ENCODE measurements around the gene RAB40B. TPM values are rescaled to one million over a fixed set of nuclear protein-coding genes. Genes with fewer than 3 reads are reported as not detected.

RAB40B gene
- total and polyA plus RNA-seq, 5 experiments from 2014 or later, result 1.4 to 6.1 (median 2.7) TPM

- peak overlapping the region in 1 of 10 donors; percentile 30 for H3K4me3 Mint-ChIP-seq
- H3K27ac Mint-ChIP-seq, result no peak overlapping the region
- peaks cover 5 to 15% (median 9%) of the 10 kb centered on the region in 4 donors for H3K4me1 Mint-ChIP-seq
- ATAC-seq, result no peak
- H3K36me3 Mint-ChIP-seq, result peaks cover 6 to 8% (median 6%) of the 10 kb centered on the region in 3 donors
- H3K27me3 Mint-ChIP-seq, result peaks cover 0 to 10% (median 0%) of the 10 kb centered on the region in 5 donors
- no peak for DNase-seq
- H3K9me3 Mint-ChIP-seq, result peaks cover 0 to 19% (median 5%) of the 10 kb centered on the region in 9 donors
- POLR2A ChIA-PET, result interaction anchor here (0.7 kb wide), 1 partner anchor 237 kb away, joined by 3 read pairs; no protein-coding TSS in a partner anchor
These were observed 3.9 kb downstream of the RAB40B start for GRCh38 chr17:82694647-82695046.

- Mint-ChIP-seq H3K4me3 (no peak overlapping the region), H3K4me1 (peaks cover 2 to 9% (median 6%) of the 10 kb centered on the region in 4 donors), H3K27ac (no peak overlapping the region), H3K27me3 (peaks cover 0 to 10% (median 0%) of the 10 kb centered on the region in 5 donors), H3K36me3 (peaks cover 6 to 8% (median 6%) of the 10 kb centered on the region in 3 donors), H3K9me3 (peaks cover 0 to 19% (median 5%) of the 10 kb centered on the region in 9 donors)
- no peak for ATAC-seq
- POLR2A ChIA-PET, result no interaction called here
- DNase-seq, result no peak
These were observed 5.2 kb downstream of the RAB40B start for GRCh38 chr17:82693168-82693867.

- H3K27ac Mint-ChIP-seq, result no peak overlapping the region
- H3K4me1 Mint-ChIP-seq, result peaks cover 2 to 7% (median 5%) of the 10 kb centered on the region in 4 donors
- peaks cover 6 to 8% (median 6%) of the 10 kb centered on the region in 3 donors for H3K36me3 Mint-ChIP-seq
- DNase-seq (no peak), ATAC-seq (no peak)
- H3K4me3 Mint-ChIP-seq, result no peak overlapping the region
- H3K9me3 Mint-ChIP-seq, result peaks cover 0 to 19% (median 5%) of the 10 kb centered on the region in 9 donors
- POLR2A ChIA-PET, result no interaction called here
- peaks cover 0 to 9% (median 0%) of the 10 kb centered on the region in 5 donors for H3K27me3 Mint-ChIP-seq
These were observed 6.2 kb downstream of the RAB40B start for GRCh38 chr17:82692268-82692667.

- Mint-ChIP-seq H3K36me3 (peaks cover 6 to 8% (median 6%) of the 10 kb centered on the region in 3 donors), H3K4me3 (no peak overlapping the region), H3K27ac (no peak overlapping the region), H3K9me3 (peaks cover 0 to 19% (median 5%) of the 10 kb centered on the region in 9 donors), H3K4me1 (peaks cover 0 to 3% (median 1%) of the 10 kb centered on the region in 4 donors), H3K27me3 (peaks cover 0 to 5% (median 0%) of the 10 kb centered on the region in 5 donors)
- POLR2A ChIA-PET, result no interaction called here
- DNase-seq (no peak), ATAC-seq (no peak)
These were observed 6.8 kb downstream of the RAB40B start for GRCh38 chr17:82691714-82692113.

GRCh38 chr17:82690786-82691489, 7.6 kb downstream of the RAB40B start:
- DNase-seq, result no peak
- no peak for ATAC-seq
- Mint-ChIP-seq H3K27me3 (no peaks in the 10 kb centered on the region), H3K27ac (peak overlapping the region in 1 of 10 donors; percentile 1), H3K36me3 (peaks cover 6 to 8% (median 6%) of the 10 kb centered on the region in 3 donors), H3K9me3 (peaks cover 0 to 17% (median 5%) of the 10 kb centered on the region in 9 donors), H3K4me1 (peaks cover 0 to 2% (median 0%) of the 10 kb centered on the region in 4 donors), H3K4me3 (no peak overlapping the region)
- POLR2A ChIA-PET, result no interaction called here

- Mint-ChIP-seq H3K4me3 (no peak overlapping the region), H3K27ac (no peak overlapping the region)
- POLR2A ChIA-PET, result no interaction called here
These were observed 9.4 kb downstream of the RAB40B start for GRCh38 chr17:82689077-82689476.

GRCh38 chr17:82687871-82688270, 10.6 kb downstream of the RAB40B start:
- Mint-ChIP-seq H3K27me3 (no peaks in the 10 kb centered on the region), H3K27ac (no peak overlapping the region), H3K4me1 (peaks cover 0 to 2% (median 0%) of the 10 kb centered on the region in 4 donors), H3K9me3 (no peaks in the 10 kb centered on the region), H3K4me3 (no peak overlapping the region), H3K36me3 (peaks cover 0 to 7% (median 0%) of the 10 kb centered on the region in 3 donors)
- no peak for ATAC-seq
- DNase-seq, result no peak
- POLR2A ChIA-PET, result no interaction called here

More at GRCh38 chr17:82689077-82689476, 9.4 kb downstream of the RAB40B start:
- Mint-ChIP-seq H3K4me1 (peaks cover 0 to 2% (median 0%) of the 10 kb centered on the region in 4 donors), H3K27me3 (no peaks in the 10 kb centered on the region), H3K9me3 (peaks cover 0 to 5% (median 0%) of the 10 kb centered on the region in 9 donors), H3K36me3 (peaks cover 0 to 5% (median 0%) of the 10 kb centered on the region in 3 donors)
- no peak for ATAC-seq
- no peak for DNase-seq

- H3K4me3 Mint-ChIP-seq, result no peak overlapping the region
- DNase-seq (no peak), ATAC-seq (no peak)
- H3K27me3 Mint-ChIP-seq, result no peaks in the 10 kb centered on the region
- peaks cover 0 to 4% (median 0%) of the 10 kb centered on the region in 9 donors for H3K9me3 Mint-ChIP-seq
- POLR2A ChIA-PET, result no interaction called here
- H3K4me1 Mint-ChIP-seq, result peaks cover 0 to 2% (median 0%) of the 10 kb centered on the region in 4 donors
- H3K27ac Mint-ChIP-seq, result no peak overlapping the region
- H3K36me3 Mint-ChIP-seq, result peaks cover 0 to 7% (median 0%) of the 10 kb centered on the region in 3 donors
These were observed 11.1 kb downstream of the RAB40B start for GRCh38 chr17:82687375-82687861.

- DNase-seq, result no peak
- POLR2A ChIA-PET, result no interaction called here
- Mint-ChIP-seq H3K27me3 (no peaks in the 10 kb centered on the region), H3K27ac (no peak overlapping the region), H3K36me3 (peaks cover 7% of the 10 kb centered on the region in 3 donors), H3K4me1 (peaks cover 0 to 2% (median 0%) of the 10 kb centered on the region in 4 donors), H3K9me3 (peaks cover 0 to 12% (median 7%) of the 10 kb centered on the region in 9 donors), H3K4me3 (no peak overlapping the region)
- no peak for ATAC-seq
These were observed 11.9 kb downstream of the RAB40B start for GRCh38 chr17:82686366-82687324.

- peaks cover 0 to 2% (median 0%) of the 10 kb centered on the region in 4 donors for H3K4me1 Mint-ChIP-seq
- no peak for ATAC-seq
- POLR2A ChIA-PET, result no interaction called here
These were observed 13.2 kb downstream of the RAB40B start for GRCh38 chr17:82685291-82685690.

GRCh38 chr17:82684228-82684841, 14.2 kb downstream of the RAB40B start:
- POLR2A ChIA-PET, result no interaction called here
- no peaks in the 10 kb centered on the region for H3K27me3 Mint-ChIP-seq
- no peak for ATAC-seq
- peaks cover 0 to 14% (median 7%) of the 10 kb centered on the region in 9 donors for H3K9me3 Mint-ChIP-seq
- H3K4me1 Mint-ChIP-seq, result no peaks in the 10 kb centered on the region
- H3K27ac Mint-ChIP-seq, result no peak overlapping the region
- H3K4me3 Mint-ChIP-seq, result no peak overlapping the region
- DNase-seq, result no peak
- H3K36me3 Mint-ChIP-seq, result peaks cover 5 to 8% (median 7%) of the 10 kb centered on the region in 3 donors

More at GRCh38 chr17:82685291-82685690, 13.2 kb downstream of the RAB40B start:
- no peak for DNase-seq
- Mint-ChIP-seq H3K27ac (no peak overlapping the region), H3K27me3 (no peaks in the 10 kb centered on the region), H3K9me3 (peaks cover 0 to 14% (median 7%) of the 10 kb centered on the region in 9 donors), H3K4me3 (no peak overlapping the region), H3K36me3 (peaks cover 5 to 8% (median 7%) of the 10 kb centered on the region in 3 donors)

Data from naive thymus-derived CD8-positive, alpha-beta T cell (primary cell).